ENCODE results near the gene DNAJC11.
A peak's percentile ranks its signal among the peaks of the same experiment; 100 is the strongest.

DNAJC11 gene

DNA sequence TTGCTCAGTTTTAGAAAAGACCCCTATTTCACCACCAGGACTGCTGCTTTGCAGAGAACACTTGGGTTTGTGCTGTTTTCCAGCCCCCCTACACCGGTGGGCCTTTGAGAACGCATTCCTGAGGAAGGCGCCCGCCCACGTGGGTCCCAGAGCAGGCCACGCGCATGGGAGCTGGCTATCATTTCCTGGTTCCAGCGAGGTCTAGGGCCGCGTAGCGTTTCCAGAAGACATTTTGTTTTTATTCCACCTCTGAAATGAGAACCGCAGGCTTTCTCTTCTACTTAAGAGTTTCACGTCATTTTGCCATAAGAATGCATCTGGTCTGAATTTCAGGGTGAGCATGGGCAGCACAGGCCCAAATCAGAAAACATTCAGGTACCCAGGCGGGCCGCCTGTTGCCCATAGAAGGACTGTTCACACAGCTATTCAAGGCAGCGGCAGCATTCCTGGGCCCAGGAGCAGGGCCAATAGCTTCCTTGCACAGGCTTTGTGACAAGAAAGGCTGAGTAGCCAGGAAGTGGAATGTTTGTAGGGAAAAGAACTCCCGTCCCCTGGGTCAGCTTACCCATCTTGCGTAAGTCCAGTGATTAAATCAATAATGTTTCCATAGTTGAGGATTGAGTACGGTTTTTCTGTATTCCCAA lies 97.6 kb downstream of the DNAJC11 start:
- no peaks in the 10 kb centered on the region for H3K27me3 ChIP-seq (ENCODE audit: insufficient read depth, low read length, poor library complexity)
- no peak for ATAC-seq (ENCODE audit: insufficient read depth, low read depth)
- H3K36me3 ChIP-seq (ENCODE audit: insufficient read depth, low read length): peaks cover 6% of the 10 kb centered on the region
- DNase-seq: no peak
- H3K9ac ChIP-seq (ENCODE audit: low read depth, low read length): no peak overlapping the region
- H3K79me2 ChIP-seq (ENCODE audit: insufficient read depth, low read length): peaks cover 30% of the 10 kb centered on the region
- H2AFZ ChIP-seq (ENCODE audit: low read depth, low read length): 0 out of 2 replicates have a peak overlapping the region, but pooled peaks have one; percentile 35
- peaks cover 44% of the 10 kb centered on the region for H3K4me1 ChIP-seq (ENCODE audit: insufficient read depth, low read length)
- H3K27ac ChIP-seq (ENCODE audit: low read length): no peak overlapping the region
- peak overlapping the region; percentile 89 for H3K4me2 ChIP-seq (ENCODE audit: insufficient read depth, low read length)
- peaks cover 24% of the 10 kb centered on the region for H4K20me1 ChIP-seq (ENCODE audit: insufficient read depth, low read length)
- H3K9me3 ChIP-seq (ENCODE audit: insufficient read depth, low read length, severe bottlenecking): no peaks in the 10 kb centered on the region
- no peak overlapping the region for H3K4me3 ChIP-seq (ENCODE audit: low read depth in 1 of 2, low read length in 2 of 2)
- TF ChIP-seq CTCF (IDR thresholded peaks at IDR 0.05; ENCODE audit: borderline replicate concordance, extremely low read depth, low read length, poor library complexity, severe bottlenecking) (no peak), EZH2 (IDR thresholded peaks at IDR 0.05; ENCODE audit: borderline replicate concordance, low read depth, low read length, severe bottlenecking) (no peak)

DNA sequence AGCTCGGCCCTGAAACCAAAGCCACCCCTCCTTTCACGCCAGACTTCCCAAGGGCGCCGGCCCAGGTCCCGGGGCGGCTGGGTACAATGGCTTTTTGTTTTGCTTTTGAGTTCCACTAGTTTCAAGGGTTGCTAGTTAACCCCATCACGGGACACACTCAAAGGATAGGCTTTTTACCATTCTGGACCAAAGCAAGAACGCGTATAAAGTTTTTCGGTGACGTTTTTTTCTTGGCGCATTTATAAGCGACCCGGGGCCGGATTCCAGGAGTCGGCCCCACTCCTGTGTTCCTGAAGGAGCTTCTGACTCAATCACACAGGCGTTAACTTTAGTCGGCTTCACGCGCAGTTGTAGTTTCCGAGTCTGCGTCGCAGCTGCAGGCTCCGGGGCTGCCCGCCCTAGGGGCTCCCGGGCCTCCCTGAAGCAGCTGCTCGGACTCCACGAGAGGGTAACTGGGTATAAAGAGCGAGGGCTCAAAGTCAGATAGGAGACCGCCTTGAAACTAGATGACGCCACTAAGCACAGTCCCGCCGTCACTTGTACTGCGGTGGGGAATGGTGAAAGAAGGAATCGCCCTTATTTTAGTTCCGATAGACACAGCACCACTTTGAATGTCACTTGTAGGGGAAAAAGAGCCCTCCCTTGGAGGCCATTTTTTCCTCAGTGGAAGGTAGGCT lies 98.2 kb downstream of the DNAJC11 start:
- ATAC-seq (ENCODE audit: insufficient read depth, low read depth) (peak; percentile 1; the same call in 1 of the 3 replicates), DNase-seq (peak; percentile 32)
- Histone ChIP-seq H3K4me3 (ENCODE audit: low read depth in 1 of 2, low read length in 2 of 2) (peak overlapping the region; percentile 52 to 84; a peak in 3 of 4 replicates), H3K27me3 (ENCODE audit: insufficient read depth, low read length, poor library complexity) (no peaks in the 10 kb centered on the region), H3K4me2 (ENCODE audit: insufficient read depth, low read length) (peak overlapping the region; percentile 89), H3K9me3 (ENCODE audit: insufficient read depth, low read length, severe bottlenecking) (no peaks in the 10 kb centered on the region), H2AFZ (ENCODE audit: low read depth, low read length) (peak overlapping the region; percentile 76), H3K36me3 (ENCODE audit: insufficient read depth, low read length) (peaks cover 12% of the 10 kb centered on the region), H3K27ac (ENCODE audit: low read length) (no peak overlapping the region; the same call in 1 of the 2 replicates), H4K20me1 (ENCODE audit: insufficient read depth, low read length) (peaks cover 27% of the 10 kb centered on the region), H3K79me2 (ENCODE audit: insufficient read depth, low read length) (peaks cover 33% of the 10 kb centered on the region), H3K4me1 (ENCODE audit: insufficient read depth, low read length) (peaks cover 48% of the 10 kb centered on the region), H3K9ac (ENCODE audit: low read depth, low read length) (peak overlapping the region; percentile 68)
- no peak for TF ChIP-seq CTCF (IDR thresholded peaks at IDR 0.05; ENCODE audit: borderline replicate concordance, extremely low read depth, low read length, poor library complexity, severe bottlenecking)
- no peak for TF ChIP-seq EZH2 (IDR thresholded peaks at IDR 0.05; ENCODE audit: borderline replicate concordance, low read depth, low read length, severe bottlenecking)

DNA sequence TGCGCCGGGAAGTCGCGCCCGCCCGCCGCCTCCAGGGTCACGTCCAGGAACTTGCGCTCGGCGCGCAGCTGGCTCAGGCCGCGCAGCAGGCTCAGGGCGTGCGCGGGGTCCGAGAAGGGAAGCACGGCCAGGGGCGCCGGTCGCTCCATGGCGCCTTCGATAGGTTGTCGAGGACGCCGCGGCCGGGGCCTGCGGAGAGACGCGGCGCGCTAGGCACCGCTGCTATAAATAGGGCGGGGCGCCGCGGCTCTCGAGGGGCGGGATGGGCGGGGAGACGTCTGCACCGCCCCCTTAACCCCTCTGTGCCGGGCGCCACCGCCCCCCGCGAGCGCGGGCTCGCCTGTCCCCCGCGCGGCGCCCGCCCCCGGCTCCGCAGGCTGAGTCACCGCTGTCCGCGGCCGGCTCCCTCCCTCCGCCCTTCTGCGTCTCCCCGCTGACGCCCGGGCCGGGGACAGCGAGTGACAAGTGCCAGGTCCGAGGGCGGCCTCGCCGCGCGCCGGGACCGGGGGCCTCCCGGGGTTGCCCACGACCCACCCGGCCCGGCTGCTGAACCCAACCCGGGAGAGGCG lies 98.9 kb downstream of the DNAJC11 start, which contains the start of gene KLHL21:
KLHL21 (minus strand) TSS at position 201 of the 569 bp plus-strand sequence; CDS start at position 149, 52 bp downstream.
- H2AFZ ChIP-seq (ENCODE audit: low read depth, low read length): peak within 1 kb of the TSS; percentile 76
- H4K20me1 ChIP-seq (ENCODE audit: insufficient read depth, low read length): peaks cover 31% of the 10 kb centered on the region

More for the DNA sequence above, 98.9 kb downstream of the DNAJC11 start, which contains the start of gene KLHL21:
- no peaks in the 10 kb centered on the region for H3K9me3 ChIP-seq (ENCODE audit: insufficient read depth, low read length, severe bottlenecking)
- peaks cover 52% of the 10 kb centered on the region for H3K4me1 ChIP-seq (ENCODE audit: insufficient read depth, low read length)
- peak within 1 kb of the TSS; percentile 89 for H3K4me2 ChIP-seq (ENCODE audit: insufficient read depth, low read length)
- ATAC-seq (ENCODE audit: insufficient read depth, low read depth): peak; percentile 70
- peak; percentile 73 for DNase-seq
- peak within 1 kb of the TSS; percentile 52 to 84 for H3K4me3 ChIP-seq (ENCODE audit: low read depth in 1 of 2, low read length in 2 of 2)
- H3K79me2 ChIP-seq (ENCODE audit: insufficient read depth, low read length): peaks cover 38% of the 10 kb centered on the region
- no peaks in the 10 kb centered on the region for H3K27me3 ChIP-seq (ENCODE audit: insufficient read depth, low read length, poor library complexity)
- peak within 1 kb of the TSS; percentile 85 for H3K27ac ChIP-seq (ENCODE audit: low read length)
- H3K36me3 ChIP-seq (ENCODE audit: insufficient read depth, low read length): peaks cover 18% of the 10 kb centered on the region
- H3K9ac ChIP-seq (ENCODE audit: low read depth, low read length): peak within 1 kb of the TSS; percentile 68
- no peak for TF ChIP-seq EZH2 (IDR thresholded peaks at IDR 0.05; ENCODE audit: borderline replicate concordance, low read depth, low read length, severe bottlenecking)
- TF ChIP-seq CTCF (IDR thresholded peaks at IDR 0.05; ENCODE audit: borderline replicate concordance, extremely low read depth, low read length, poor library complexity, severe bottlenecking): no peak
